PC-9 (cell line): ENCODE data around the gene GSN.

Experiments used
- EZH2 ChIP-seq: fragments of 200-600 bp; sonication (generic); IDR thresholded peaks from 2 replicates; pipeline ENCODE4 v1.8.0; 2017; ENCODE audit warnings: antibody characterized with exemption, low read depth
- TF ChIP-seq, protein P1 (sequence below): fragments of 200-600 bp; sonication (generic); conservative IDR thresholded peaks from 2 replicates; pipeline ENCODE4 v1.6.1; 2017; ENCODE audit warnings: mixed run types, antibody characterized with exemption, mild to moderate bottlenecking, moderate library complexity

DNA sequence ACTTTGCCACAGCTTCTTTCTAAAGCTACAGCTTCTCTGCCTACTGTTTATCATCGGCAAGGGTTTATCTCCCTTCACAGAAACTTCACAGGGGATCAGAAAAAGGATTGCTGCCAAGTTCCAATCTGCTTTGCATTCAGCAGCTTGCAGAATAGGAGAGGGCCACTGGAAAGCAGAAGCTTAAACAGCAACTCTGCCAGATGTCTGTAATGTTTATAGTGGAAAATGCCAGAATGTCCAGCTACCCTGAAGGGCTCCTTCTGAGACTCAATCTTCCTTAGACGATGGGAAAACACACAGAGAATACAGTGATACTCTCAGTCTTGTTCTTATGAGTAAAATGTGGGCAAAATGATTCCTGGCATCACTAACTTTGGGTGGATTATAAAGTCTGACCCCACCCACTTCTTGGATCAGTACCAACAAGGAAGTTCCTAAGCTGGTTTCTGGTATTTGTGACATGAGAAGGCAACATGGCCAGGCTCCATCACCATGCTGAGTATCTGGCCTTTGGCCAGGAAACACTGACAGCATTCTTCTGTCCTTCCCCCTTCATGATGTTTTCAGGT is 83.1 kb downstream of the GSN start:
- TF ChIP-seq, protein P1, sequence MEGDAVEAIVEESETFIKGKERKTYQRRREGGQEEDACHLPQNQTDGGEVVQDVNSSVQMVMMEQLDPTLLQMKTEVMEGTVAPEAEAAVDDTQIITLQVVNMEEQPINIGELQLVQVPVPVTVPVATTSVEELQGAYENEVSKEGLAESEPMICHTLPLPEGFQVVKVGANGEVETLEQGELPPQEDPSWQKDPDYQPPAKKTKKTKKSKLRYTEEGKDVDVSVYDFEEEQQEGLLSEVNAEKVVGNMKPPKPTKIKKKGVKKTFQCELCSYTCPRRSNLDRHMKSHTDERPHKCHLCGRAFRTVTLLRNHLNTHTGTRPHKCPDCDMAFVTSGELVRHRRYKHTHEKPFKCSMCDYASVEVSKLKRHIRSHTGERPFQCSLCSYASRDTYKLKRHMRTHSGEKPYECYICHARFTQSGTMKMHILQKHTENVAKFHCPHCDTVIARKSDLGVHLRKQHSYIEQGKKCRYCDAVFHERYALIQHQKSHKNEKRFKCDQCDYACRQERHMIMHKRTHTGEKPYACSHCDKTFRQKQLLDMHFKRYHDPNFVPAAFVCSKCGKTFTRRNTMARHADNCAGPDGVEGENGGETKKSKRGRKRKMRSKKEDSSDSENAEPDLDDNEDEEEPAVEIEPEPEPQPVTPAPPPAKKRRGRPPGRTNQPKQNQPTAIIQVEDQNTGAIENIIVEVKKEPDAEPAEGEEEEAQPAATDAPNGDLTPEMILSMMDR = no peak
- no peak for TF ChIP-seq EZH2
